ENCODE measurements around the gene IMP3. TPM values are rescaled to one million over a fixed set of nuclear protein-coding genes. Genes with fewer than 3 reads are reported as not detected.

IMP3 gene
- total and polyA plus RNA-seq, 9 of the 15 experiments (the other 6 are each of a cell fraction or from before 2014, with no cell fraction given), result 14.5 to 160 (median 74.4) TPM

- TF ChIP-seq CEBPZ (IDR thresholded peaks at IDR 0.05; ENCODE audit: borderline replicate concordance, low read depth, low read length) (no peak), MCM7 (IDR thresholded peaks at IDR 0.05) (no peak), MGA (IDR thresholded peaks at IDR 0.05) (peak; percentile 83; the same call in 1 of the 2 replicates), ZNF76 (CRISPR knock-in tag; IDR thresholded peaks at IDR 0.05; ENCODE audit: borderline replicate concordance) (0 out of 2 replicates have a peak, but pooled peaks have one; percentile 66), PTRF (tag; IDR thresholded peaks at IDR 0.05) (no peak), ATF3 (IDR thresholded peaks at IDR 0.05) (no peak), ATF3 (CRISPR knock-in tag; conservative IDR thresholded peaks at IDR 0.05) (no peak), ZC3H11A (IDR thresholded peaks at IDR 0.05; ENCODE audit: low read depth, low read length) (no peak), ZNF324 (CRISPR knock-in tag; IDR thresholded peaks at IDR 0.05) (no peak)
Observed at GRCh38 chr15:75639709-75640482, at the start of gene IMP3 (continued).
